Tibial nerve (tissue), 4 donors: ENCODE data around the gene TMEM63C.

Experiments used
- CTCF ChIP-seq, 5 experiments: fragments of 200-600 bp in 3 of 5; fragments of 450-650 bp in 2 of 5; sonication (generic) in 3 of 5; IDR thresholded peaks; one replicate each; pipeline ENCODE4 v1.5.1; 2016 to 2019; ENCODE audit warnings: antibody characterized with exemption in 5 of 5, mild to moderate bottlenecking in 3 of 5, moderate library complexity in 2 of 5
- EP300 ChIP-seq, 2 donors: sonication (generic); formaldehyde crosslinking; IDR thresholded peaks; one replicate each; pipeline ENCODE4 v1.6.1; 2017; ENCODE audit warnings: antibody characterized with exemption in 2 of 2, mild to moderate bottlenecking in 1 of 2
- POLR2A ChIP-seq, 2 donors: fragments of 450-650 bp; IDR thresholded peaks; one replicate each; pipeline ENCODE4 v1.6.1; 2017; ENCODE audit warnings: antibody characterized with exemption in 2 of 2, mild to moderate bottlenecking in 2 of 2, moderate library complexity in 2 of 2

- TF ChIP-seq CTCF (IDR thresholded peaks at IDR 0.05) (no peak), POLR2A (IDR thresholded peaks at IDR 0.05) (no peak), EP300 (IDR thresholded peaks at IDR 0.05) (no peak)
These were observed 100.3 kb downstream of the TMEM63C start for GRCh38 chr14:77281852-77282410.
